Inflammatory macrophage treated with lipopolysaccharide for 1 hour (primary cell): ENCODE measurements around the gene HGD.
"Not testable (repeated sequence)": the region's sequence is repeated elsewhere in the genome, so short reads cannot be mapped to it uniquely, and the experiment has no call there.

ENCODE experiments used
- DNase-seq, 2 donors: peaks; one replicate each; pipeline ENCODE4 v3.0.0-alpha.2; 2020 to 2022

Gene HGD

GRCh38 chr3:120636795-120637401, 45.1 kb downstream of the HGD start:
- DNase-seq: no peak

- no peak for DNase-seq
These were observed 47.5 kb downstream of the HGD start for GRCh38 chr3:120634539-120634938.

GRCh38 chr3:120625159-120625586, 56.9 kb downstream of the HGD start:
- peak; percentile 20 to 33 for DNase-seq

- DNase-seq: no peak
These were observed 58.3 kb downstream of the HGD start for GRCh38 chr3:120623727-120624093.

GRCh38 chr3:120622870-120623726, 58.9 kb downstream of the HGD start:
- DNase-seq: peak; percentile 31 to 41

- no peak for DNase-seq
These were observed 59.6 kb downstream of the HGD start for GRCh38 chr3:120622457-120622856.

- not testable (repeated sequence) for DNase-seq
These were observed 65.3 kb downstream of the HGD start for GRCh38 chr3:120616745-120617144.

- DNase-seq: peak; percentile 23 to 49
These were observed 66.0 kb downstream of the HGD start for GRCh38 chr3:120615847-120616609.

- DNase-seq: peak; percentile 39 to 47
These were observed 67.3 kb downstream of the HGD start for GRCh38 chr3:120614765-120615164.

GRCh38 chr3:120608506-120608905, 73.5 kb downstream of the HGD start:
- no peak for DNase-seq

GRCh38 chr3:120604784-120605183, 77.3 kb downstream of the HGD start:
- no peak for DNase-seq

- DNase-seq: no peak
These were observed 77.7 kb downstream of the HGD start for GRCh38 chr3:120604382-120604781.

- no peak for DNase-seq
These were observed 79.4 kb downstream of the HGD start for GRCh38 chr3:120602682-120603081.

- DNase-seq: no peak
These were observed 80.5 kb downstream of the HGD start for GRCh38 chr3:120601554-120601953.

GRCh38 chr3:120599211-120599610, 82.8 kb downstream of the HGD start:
- no peak for DNase-seq

- no peak for DNase-seq
These were observed 84.5 kb downstream of the HGD start for GRCh38 chr3:120597445-120598049.

GRCh38 chr3:120596853-120597223, 85.2 kb downstream of the HGD start:
- DNase-seq: no peak

GRCh38 chr3:120596116-120596852, 85.8 kb downstream of the HGD start, which contains the start of gene NDUFB4:
TSS of gene NDUFB4 (plus strand) at chr3:120596336. CDS start at chr3:120596360, 24 bp downstream.
- peak; percentile 99 for DNase-seq

- DNase-seq: no peak
These were observed 86.3 kb downstream of the HGD start for GRCh38 chr3:120595788-120596115.

- DNase-seq: no peak
These were observed 94.6 kb downstream of the HGD start for GRCh38 chr3:120587332-120587975.
